Germinal center (tissue), 1 donor: Measurements from ENCODE around the gene FHL2.
"Not testable (repeated sequence)": the region's sequence is repeated elsewhere in the genome, so short reads cannot be mapped to it uniquely, and the experiment has no call there.

Source experiments
- DNase-seq: peaks from one replicate; pipeline ENCODE4 v3.0.0; 2012; ENCODE audit warnings: mixed read lengths, low spot score

FHL2 gene

GRCh38 chr2:105337122-105338019, 61.5 kb downstream of the FHL2 start, which contains the start of gene C2orf49:
Gene C2orf49, plus strand, starts transcription at chr2:105337540. Its CDS starts 48 bp downstream, at chr2:105337588.
- peak; percentile 86 for DNase-seq

GRCh38 chr2:105336786-105337121, 62.1 kb downstream of the FHL2 start:
- no peak for DNase-seq

GRCh38 chr2:105335469-105335868, 63.4 kb downstream of the FHL2 start:
- DNase-seq, result no peak

GRCh38 chr2:105334211-105334610, 64.6 kb downstream of the FHL2 start:
- no peak for DNase-seq

GRCh38 chr2:105330681-105331375, 68.0 kb downstream of the FHL2 start:
- no peak for DNase-seq

GRCh38 chr2:105329561-105330495, 69.0 kb downstream of the FHL2 start, which contains the start of gene TGFBRAP1:
Gene TGFBRAP1, minus strand, starts transcription at chr2:105329735. Its CDS starts 21,434 bp downstream, at chr2:105308301.
- peak; percentile 76 for DNase-seq

- DNase-seq, result peak; percentile 21
These were observed 69.7 kb downstream of the FHL2 start for GRCh38 chr2:105329197-105329554.

- DNase-seq, result no peak
These were observed 70.3 kb downstream of the FHL2 start for GRCh38 chr2:105328281-105329196.

- no peak for DNase-seq
These were observed 71.2 kb downstream of the FHL2 start for GRCh38 chr2:105327690-105328089.

GRCh38 chr2:105327271-105327670, 71.6 kb downstream of the FHL2 start:
- DNase-seq, result not testable (repeated sequence)

- DNase-seq, result no peak
These were observed 73.4 kb downstream of the FHL2 start for GRCh38 chr2:105325389-105325963.

GRCh38 chr2:105324732-105325131, 74.1 kb downstream of the FHL2 start:
- DNase-seq, result no peak

- DNase-seq, result no peak
These were observed 74.8 kb downstream of the FHL2 start for GRCh38 chr2:105324101-105324500.

- no peak for DNase-seq
These were observed 75.7 kb downstream of the FHL2 start for GRCh38 chr2:105323111-105323510.

GRCh38 chr2:105321875-105322646, 76.8 kb downstream of the FHL2 start:
- no peak for DNase-seq

GRCh38 chr2:105320651-105321215, 78.1 kb downstream of the FHL2 start:
- DNase-seq, result no peak

- DNase-seq, result no peak
These were observed 80.9 kb downstream of the FHL2 start for GRCh38 chr2:105317937-105318336.

- no peak for DNase-seq
These were observed 83.5 kb downstream of the FHL2 start for GRCh38 chr2:105315314-105315713.

- DNase-seq, result no peak
These were observed 85.0 kb downstream of the FHL2 start for GRCh38 chr2:105313877-105314276.
